ENCODE measurements around the gene RAPGEF6.
"Not testable (repeated sequence)": the region's sequence is repeated elsewhere in the genome, so short reads cannot be mapped to it uniquely, and the experiment has no call there.

RAPGEF6 gene

DNA sequence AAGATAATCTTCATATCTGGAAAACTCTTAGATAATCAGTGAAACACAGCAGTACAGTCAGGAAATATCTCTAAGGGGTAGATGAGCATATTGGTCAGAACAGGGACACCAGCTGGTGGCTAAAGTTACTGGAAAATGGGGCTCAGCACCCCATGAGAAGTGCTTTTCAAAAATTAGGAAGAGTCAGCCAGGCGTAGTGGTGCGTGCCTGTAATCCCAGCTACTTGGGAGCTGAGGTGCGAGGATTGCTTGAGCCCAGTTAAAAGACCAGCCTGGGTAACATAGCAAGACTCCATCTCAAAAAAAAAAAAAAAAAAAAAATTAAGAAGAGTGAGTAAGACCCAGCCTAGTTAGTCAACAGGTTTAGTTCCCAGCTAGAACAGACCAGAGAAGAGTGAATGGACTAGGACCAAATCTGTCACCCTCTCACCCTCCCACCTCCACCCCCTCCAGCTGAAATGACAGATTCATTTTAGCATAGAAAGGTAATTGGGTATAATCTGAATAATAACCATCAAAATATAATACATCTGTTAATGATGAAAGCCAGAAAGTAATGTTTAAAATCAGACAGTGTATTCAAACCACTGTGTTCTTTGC lies 250.3 kb downstream of the RAPGEF6 start:
- Histone ChIP-seq H3K4me3 (ENCODE audit: low read length in 2 of 2) (no peak overlapping the region), H3K9me3 (ENCODE audit: control insufficient read depth in 2 of 2, low read length in 2 of 2) (no peaks in the 10 kb centered on the region), H3K9ac (ENCODE audit: low read depth in 1 of 2, low read length in 2 of 2) (no peak overlapping the region), H3K36me3 (ENCODE audit: control insufficient read depth in 2 of 2, insufficient read depth in 2 of 2, low read length in 2 of 2) (peaks cover 8 to 23% of the 10 kb centered on the region in 2 donors), H3K27ac (ENCODE audit: low read depth in 2 of 2, low read length in 2 of 2) (no peak overlapping the region), H3K4me1 (ENCODE audit: control insufficient read depth in 2 of 2, insufficient read depth in 2 of 2, low read length in 2 of 2) (peaks cover 10 to 11% of the 10 kb centered on the region in 2 donors), H3K27me3 (ENCODE audit: control insufficient read depth in 2 of 2, insufficient read depth in 2 of 2, low read length in 2 of 2) (no peaks in the 10 kb centered on the region)

- no peak overlapping the region for H3K4me3 ChIP-seq (ENCODE audit: low read length in 2 of 2)
- no peaks in the 10 kb centered on the region for H3K27me3 ChIP-seq (ENCODE audit: control insufficient read depth in 2 of 2, insufficient read depth in 2 of 2, low read length in 2 of 2)
- H3K27ac ChIP-seq (ENCODE audit: low read depth in 2 of 2, low read length in 2 of 2), result no peak overlapping the region
- H3K4me1 ChIP-seq (ENCODE audit: control insufficient read depth in 2 of 2, insufficient read depth in 2 of 2, low read length in 2 of 2), result peaks cover 13 to 15% of the 10 kb centered on the region in 2 donors
- peaks cover 8 to 19% of the 10 kb centered on the region in 2 donors for H3K36me3 ChIP-seq (ENCODE audit: control insufficient read depth in 2 of 2, insufficient read depth in 2 of 2, low read length in 2 of 2)
- no peaks in the 10 kb centered on the region for H3K9me3 ChIP-seq (ENCODE audit: control insufficient read depth in 2 of 2, low read length in 2 of 2)
- H3K9ac ChIP-seq (ENCODE audit: low read depth in 1 of 2, low read length in 2 of 2), result no peak overlapping the region
These were observed 250.9 kb downstream of the RAPGEF6 start for GRCh38 chr5:131384173-131384572.

GRCh38 chr5:131382407-131383395 lies 252.3 kb downstream of the RAPGEF6 start:
- Histone ChIP-seq H3K9ac (ENCODE audit: low read depth in 1 of 2, low read length in 2 of 2) (no peak overlapping the region), H3K4me1 (ENCODE audit: control insufficient read depth in 2 of 2, insufficient read depth in 2 of 2, low read length in 2 of 2) (peaks cover 14 to 19% of the 10 kb centered on the region in 2 donors), H3K27ac (ENCODE audit: low read depth in 2 of 2, low read length in 2 of 2) (peak overlapping the region; percentile 37 to 69), H3K36me3 (ENCODE audit: control insufficient read depth in 2 of 2, insufficient read depth in 2 of 2, low read length in 2 of 2) (peaks cover 8 to 13% of the 10 kb centered on the region in 2 donors), H3K27me3 (ENCODE audit: control insufficient read depth in 2 of 2, insufficient read depth in 2 of 2, low read length in 2 of 2) (no peaks in the 10 kb centered on the region), H3K4me3 (ENCODE audit: low read length in 2 of 2) (no peak overlapping the region), H3K9me3 (ENCODE audit: control insufficient read depth in 2 of 2, low read length in 2 of 2) (no peaks in the 10 kb centered on the region)

DNA sequence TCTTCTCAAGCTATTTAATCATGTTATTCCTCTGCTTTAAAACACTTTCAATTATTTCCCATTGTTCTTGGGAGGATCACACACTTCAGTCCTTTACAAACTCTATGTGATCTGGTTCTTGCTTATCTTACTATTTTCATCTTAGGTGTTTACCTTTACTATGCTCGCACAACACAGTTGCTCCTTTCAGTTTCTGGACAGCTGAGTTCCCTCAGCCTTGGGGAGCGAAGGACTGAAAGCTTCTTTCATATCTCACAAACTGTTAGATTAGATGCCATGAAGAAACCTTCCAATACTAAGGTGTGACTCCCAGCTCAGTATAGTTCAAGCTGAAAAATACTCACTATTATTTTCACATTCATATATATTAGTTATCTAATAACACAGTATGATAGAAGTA lies 253.3 kb downstream of the RAPGEF6 start:
- Histone ChIP-seq H3K4me3 (ENCODE audit: low read length in 2 of 2) (no peak overlapping the region), H3K9me3 (ENCODE audit: control insufficient read depth in 2 of 2, low read length in 2 of 2) (no peaks in the 10 kb centered on the region), H3K36me3 (ENCODE audit: control insufficient read depth in 2 of 2, insufficient read depth in 2 of 2, low read length in 2 of 2) (peaks cover 6 to 12% of the 10 kb centered on the region in 2 donors), H3K9ac (ENCODE audit: low read depth in 1 of 2, low read length in 2 of 2) (no peak overlapping the region), H3K27me3 (ENCODE audit: control insufficient read depth in 2 of 2, insufficient read depth in 2 of 2, low read length in 2 of 2) (no peaks in the 10 kb centered on the region), H3K4me1 (ENCODE audit: control insufficient read depth in 2 of 2, insufficient read depth in 2 of 2, low read length in 2 of 2) (peaks cover 14 to 19% of the 10 kb centered on the region in 2 donors), H3K27ac (ENCODE audit: low read depth in 2 of 2, low read length in 2 of 2) (peak overlapping the region; percentile 37 to 69)

DNA sequence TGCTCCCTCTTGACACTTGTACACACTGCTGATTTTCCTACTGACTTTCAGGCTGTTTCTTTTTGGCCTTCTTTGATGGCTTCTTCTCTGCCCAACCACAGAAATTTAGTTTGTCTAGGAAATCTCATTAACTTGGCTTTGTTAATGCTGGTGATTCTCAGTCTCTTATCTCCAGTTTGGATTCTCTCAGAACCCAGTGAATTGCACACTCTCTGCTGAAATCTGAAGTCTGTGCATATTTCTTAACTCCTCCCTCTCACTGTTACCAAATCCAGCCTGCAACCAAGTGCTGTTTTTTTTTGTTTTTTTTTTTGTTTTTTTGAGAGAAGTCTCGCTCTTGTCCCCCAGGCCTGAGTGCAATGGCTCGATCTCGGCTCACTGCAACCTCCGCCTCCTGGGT lies 254.0 kb downstream of the RAPGEF6 start:
- H3K27ac ChIP-seq (ENCODE audit: low read depth in 2 of 2, low read length in 2 of 2), result peak overlapping the region; percentile 21 to 69
- H3K9me3 ChIP-seq (ENCODE audit: control insufficient read depth in 2 of 2, low read length in 2 of 2), result no peaks in the 10 kb centered on the region
- H3K9ac ChIP-seq (ENCODE audit: low read depth in 1 of 2, low read length in 2 of 2), result no peak overlapping the region
- no peaks in the 10 kb centered on the region for H3K27me3 ChIP-seq (ENCODE audit: control insufficient read depth in 2 of 2, insufficient read depth in 2 of 2, low read length in 2 of 2)
- peaks cover 14 to 19% of the 10 kb centered on the region in 2 donors for H3K4me1 ChIP-seq (ENCODE audit: control insufficient read depth in 2 of 2, insufficient read depth in 2 of 2, low read length in 2 of 2)
- peaks cover 5 to 6% of the 10 kb centered on the region in 2 donors for H3K36me3 ChIP-seq (ENCODE audit: control insufficient read depth in 2 of 2, insufficient read depth in 2 of 2, low read length in 2 of 2)
- H3K4me3 ChIP-seq (ENCODE audit: low read length in 2 of 2), result no peak overlapping the region

- Histone ChIP-seq H3K9ac (ENCODE audit: low read depth in 1 of 2, low read length in 2 of 2) (peak overlapping the region in 1 of 2 donors; percentile 5), H3K4me1 (ENCODE audit: control insufficient read depth in 2 of 2, insufficient read depth in 2 of 2, low read length in 2 of 2) (peaks cover 14 to 19% of the 10 kb centered on the region in 2 donors), H3K27ac (ENCODE audit: low read depth in 2 of 2, low read length in 2 of 2) (peak overlapping the region; percentile 69 to 72)
- H3K27me3 ChIP-seq (ENCODE audit: control insufficient read depth in 2 of 2, insufficient read depth in 2 of 2, low read length in 2 of 2); H3K9me3 ChIP-seq (ENCODE audit: control insufficient read depth in 2 of 2, low read length in 2 of 2); H3K4me3 ChIP-seq (ENCODE audit: low read length in 2 of 2); H3K36me3 ChIP-seq (ENCODE audit: control insufficient read depth in 2 of 2, insufficient read depth in 2 of 2, low read length in 2 of 2): not testable (repeated sequence)
These were observed 254.8 kb downstream of the RAPGEF6 start for GRCh38 chr5:131380238-131380637.

DNA sequence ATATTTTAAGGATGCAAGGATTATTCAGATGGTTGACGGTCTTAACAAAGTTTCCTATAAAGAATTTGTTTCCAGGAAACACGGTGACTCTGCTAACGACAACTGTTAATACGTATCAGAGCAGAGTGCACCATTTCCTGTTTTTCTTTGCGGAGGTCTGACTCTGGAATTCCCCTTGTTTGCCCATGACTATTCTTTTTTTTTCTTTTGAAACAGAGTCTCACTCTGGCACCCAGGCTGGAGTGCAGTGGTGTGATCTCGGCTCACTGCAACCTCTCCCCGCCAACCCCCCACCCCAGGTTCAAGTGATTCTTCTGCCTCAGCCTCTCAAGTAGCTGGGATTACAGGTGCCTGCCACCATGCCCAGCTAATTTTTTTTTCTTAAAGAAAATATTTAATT lies 255.3 kb downstream of the RAPGEF6 start:
- no peaks in the 10 kb centered on the region for H3K27me3 ChIP-seq (ENCODE audit: control insufficient read depth in 2 of 2, insufficient read depth in 2 of 2, low read length in 2 of 2)
- peak overlapping the region in 1 of 2 donors; percentile 1 for H3K4me3 ChIP-seq (ENCODE audit: low read length in 2 of 2)
- no peaks in the 10 kb centered on the region for H3K36me3 ChIP-seq (ENCODE audit: control insufficient read depth in 2 of 2, insufficient read depth in 2 of 2, low read length in 2 of 2)
- peak overlapping the region in 1 of 2 donors; percentile 5 for H3K9ac ChIP-seq (ENCODE audit: low read depth in 1 of 2, low read length in 2 of 2)
- peak overlapping the region; percentile 67 to 72 for H3K27ac ChIP-seq (ENCODE audit: low read depth in 2 of 2, low read length in 2 of 2)
- no peaks in the 10 kb centered on the region for H3K9me3 ChIP-seq (ENCODE audit: control insufficient read depth in 2 of 2, low read length in 2 of 2)
- H3K4me1 ChIP-seq (ENCODE audit: control insufficient read depth in 2 of 2, insufficient read depth in 2 of 2, low read length in 2 of 2), result peaks cover 14 to 19% of the 10 kb centered on the region in 2 donors

- H3K4me3 ChIP-seq (ENCODE audit: low read length in 2 of 2), result no peak overlapping the region
- no peaks in the 10 kb centered on the region for H3K27me3 ChIP-seq (ENCODE audit: control insufficient read depth in 2 of 2, insufficient read depth in 2 of 2, low read length in 2 of 2)
- H3K9me3 ChIP-seq (ENCODE audit: control insufficient read depth in 2 of 2, low read length in 2 of 2), result no peaks in the 10 kb centered on the region
- no peak overlapping the region for H3K9ac ChIP-seq (ENCODE audit: low read depth in 1 of 2, low read length in 2 of 2)
- peak overlapping the region; percentile 67 to 72 for H3K27ac ChIP-seq (ENCODE audit: low read depth in 2 of 2, low read length in 2 of 2)
- no peaks in the 10 kb centered on the region for H3K36me3 ChIP-seq (ENCODE audit: control insufficient read depth in 2 of 2, insufficient read depth in 2 of 2, low read length in 2 of 2)
- peaks cover 14 to 19% of the 10 kb centered on the region in 2 donors for H3K4me1 ChIP-seq (ENCODE audit: control insufficient read depth in 2 of 2, insufficient read depth in 2 of 2, low read length in 2 of 2)
These were observed 256.1 kb downstream of the RAPGEF6 start for GRCh38 chr5:131378721-131379541.

- H3K9me3 ChIP-seq (ENCODE audit: control insufficient read depth in 2 of 2, low read length in 2 of 2), result no peaks in the 10 kb centered on the region
- no peak overlapping the region for H3K27ac ChIP-seq (ENCODE audit: low read depth in 2 of 2, low read length in 2 of 2)
- H3K9ac ChIP-seq (ENCODE audit: low read depth in 1 of 2, low read length in 2 of 2), result no peak overlapping the region
- no peaks in the 10 kb centered on the region for H3K27me3 ChIP-seq (ENCODE audit: control insufficient read depth in 2 of 2, insufficient read depth in 2 of 2, low read length in 2 of 2)
- no peak overlapping the region for H3K4me3 ChIP-seq (ENCODE audit: low read length in 2 of 2)
- H3K36me3 ChIP-seq (ENCODE audit: control insufficient read depth in 2 of 2, insufficient read depth in 2 of 2, low read length in 2 of 2), result peaks cover 0 to 2% of the 10 kb centered on the region in 2 donors
- peaks cover 12 to 19% of the 10 kb centered on the region in 2 donors for H3K4me1 ChIP-seq (ENCODE audit: control insufficient read depth in 2 of 2, insufficient read depth in 2 of 2, low read length in 2 of 2)
These were observed 257.2 kb downstream of the RAPGEF6 start for GRCh38 chr5:131377785-131378325.

Data from mucosa of rectum (tissue), 2 donors.